Pancreas (tissue), 10 donors: ENCODE results near the gene ADAM11. TPM values are rescaled to one million over a fixed set of nuclear protein-coding genes. Genes with fewer than 3 reads are reported as not detected.

Experiments used
- ATAC-seq, 4 donors: fragments of 200-7000 bp; cut with Tn5 transposase; one replicate each; pipeline versions ENCODE4 v1.8.0 to v1.9.1; 2020; ENCODE audit warnings: mild to moderate bottlenecking in 4 of 4, moderate library complexity in 4 of 4
- DNase-seq, 6 donors: peaks; one replicate each; pipeline ENCODE4 v3.0.0-alpha.2; 2020
- FAIRE-seq: peaks from 2 replicates; lab custom pipeline; 2012; peaks lifted over from hg19 to GRCh38; lab: Jason Lieb, UNC
- H3K27ac ChIP-seq, 4 donors: fragments of 200-600 bp; sonication (generic); 1 replicate in 3 of 4; 2 replicates in 1 of 4; pipeline versions ENCODE4 v1.5.0 to v1.8.0; 2020
- H3K27me3 ChIP-seq, 4 donors: fragments of 200-600 bp; one replicate each; pipeline ENCODE4 v1.8.0; 2021
- H3K36me3 ChIP-seq, 3 donors: fragments of 200-600 bp; sonication (generic) in 1 of 3; one replicate each; pipeline versions ENCODE4 v1.5.0 to v1.8.0; 2020 to 2021
- H3K4me1 ChIP-seq, 3 donors: fragments of 200-600 bp; one replicate each; pipeline ENCODE4 v1.8.0; 2021
- H3K4me3 ChIP-seq, 4 donors: fragments of 200-600 bp; sonication (generic) in 2 of 4; one replicate each; pipeline versions ENCODE4 v1.5.0 to v1.8.0; 2020 to 2021
- H3K9me3 ChIP-seq, 4 donors: fragments of 200-600 bp; one replicate each; pipeline ENCODE4 v1.8.0; 2021
- WGBS, 2 donors: extraction: QIAGEN DNeasy Blood & Tissue Kit; methylation state at CpG; one replicate each; pipeline ENCODE4 v1.1.7; 2013; 5-methylcytosine and 5-hydroxymethylcytosine counted together
- intact Hi-C, 3 donors: fragments of 100-400 bp; cut with DNase I; formaldehyde crosslinking; loops; one replicate each; pipeline versions ENCODE4 v1.11.1 to v1.14.2; 2022
- polyA plus RNA-seq, 2 donors: library from polyadenylated mRNA; stranded (reverse); fragments of 200-250 nt; gene quantifications; one replicate each; pipeline ENCODE4 v1.2.3, GENCODE V29; 2013
- total RNA-seq, 6 donors: library from RNA; stranded (reverse); fragmentation: NEBNext Ultra II Directional in 4 of 6; extraction: Animal tissue kit (Norgen Biotek cat#: 25700) in 4 of 6; gene quantifications; one replicate each; pipeline versions ENCODE4 v1.2.1 to v1.2.4, GENCODE V29; 2021 to 2023
- TF ChIP-seq, protein P1 (sequence below), 4 donors: fragments of 200-600 bp; sonication (generic) in 3 of 4; IDR thresholded peaks; one replicate each; pipeline versions ENCODE4 v1.5.0 to v1.8.0; 2021; ENCODE audit warnings: antibody characterized with exemption in 4 of 4
- donor health status: healthy with polysubstance abuse.
- donor health status: DM: no; HTN: no; CAD: no; lungs with moderate emphysema.
- donor health status: DM: no; HTN: no; CAD: no.
- donor health status: control.
- donor health status: control.
- donor health status: Bipolar disorder and iron deficiency.
- donor health status: DM: yes; HTN: yes; CAD: no.
- donor health status: DM: no; HTN: no; CAD: no.
- donor health status: DM: no; HTN: no; CAD: no.
- donor health status: DM: yes; HTN: yes; CAD: no.

ADAM11 gene
- total and polyA plus RNA-seq, 8 donors = 0.03 to 0.40 (median 0.18) TPM

DNA sequence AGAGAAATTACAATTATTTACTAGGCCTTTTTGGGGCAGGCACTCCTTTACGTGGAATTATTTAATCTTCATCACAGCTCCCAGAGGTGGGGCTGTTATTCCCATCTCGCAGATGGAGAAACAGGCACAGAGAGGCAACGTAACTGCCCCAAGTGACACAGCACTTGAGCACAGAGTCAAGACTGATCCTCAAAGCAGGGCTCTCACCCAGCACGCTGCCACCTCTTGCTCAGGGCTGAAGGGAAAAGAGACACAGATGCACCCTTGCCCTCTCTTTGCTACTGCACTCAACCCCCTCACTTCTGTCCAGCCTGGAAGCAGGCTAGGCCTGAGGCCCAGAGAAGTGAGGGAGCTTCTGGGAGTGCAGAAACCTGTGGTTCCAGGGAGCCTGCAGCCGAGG lies 4.4 kb downstream of the ADAM11 start:
- no peaks in the 10 kb centered on the region for H3K9me3 ChIP-seq
- H3K4me3 ChIP-seq = no peak overlapping the region
- H3K27me3 ChIP-seq = peaks cover 0 to 8% (median 0%) of the 10 kb centered on the region in 4 donors
- H3K27ac ChIP-seq = no peak overlapping the region
- no peaks in the 10 kb centered on the region for H3K4me1 ChIP-seq
- 69 to 72% methylated on average over 5 of the region's 5 CpGs for WGBS, 2 donors
- intact Hi-C loops = no loop called here
- no peaks in the 10 kb centered on the region for H3K36me3 ChIP-seq
- no peak for FAIRE-seq
- ATAC-seq = no peak
- TF ChIP-seq, protein P1, sequence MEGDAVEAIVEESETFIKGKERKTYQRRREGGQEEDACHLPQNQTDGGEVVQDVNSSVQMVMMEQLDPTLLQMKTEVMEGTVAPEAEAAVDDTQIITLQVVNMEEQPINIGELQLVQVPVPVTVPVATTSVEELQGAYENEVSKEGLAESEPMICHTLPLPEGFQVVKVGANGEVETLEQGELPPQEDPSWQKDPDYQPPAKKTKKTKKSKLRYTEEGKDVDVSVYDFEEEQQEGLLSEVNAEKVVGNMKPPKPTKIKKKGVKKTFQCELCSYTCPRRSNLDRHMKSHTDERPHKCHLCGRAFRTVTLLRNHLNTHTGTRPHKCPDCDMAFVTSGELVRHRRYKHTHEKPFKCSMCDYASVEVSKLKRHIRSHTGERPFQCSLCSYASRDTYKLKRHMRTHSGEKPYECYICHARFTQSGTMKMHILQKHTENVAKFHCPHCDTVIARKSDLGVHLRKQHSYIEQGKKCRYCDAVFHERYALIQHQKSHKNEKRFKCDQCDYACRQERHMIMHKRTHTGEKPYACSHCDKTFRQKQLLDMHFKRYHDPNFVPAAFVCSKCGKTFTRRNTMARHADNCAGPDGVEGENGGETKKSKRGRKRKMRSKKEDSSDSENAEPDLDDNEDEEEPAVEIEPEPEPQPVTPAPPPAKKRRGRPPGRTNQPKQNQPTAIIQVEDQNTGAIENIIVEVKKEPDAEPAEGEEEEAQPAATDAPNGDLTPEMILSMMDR (IDR thresholded peaks at IDR 0.05) = no peak
- no peak for DNase-seq

DNA sequence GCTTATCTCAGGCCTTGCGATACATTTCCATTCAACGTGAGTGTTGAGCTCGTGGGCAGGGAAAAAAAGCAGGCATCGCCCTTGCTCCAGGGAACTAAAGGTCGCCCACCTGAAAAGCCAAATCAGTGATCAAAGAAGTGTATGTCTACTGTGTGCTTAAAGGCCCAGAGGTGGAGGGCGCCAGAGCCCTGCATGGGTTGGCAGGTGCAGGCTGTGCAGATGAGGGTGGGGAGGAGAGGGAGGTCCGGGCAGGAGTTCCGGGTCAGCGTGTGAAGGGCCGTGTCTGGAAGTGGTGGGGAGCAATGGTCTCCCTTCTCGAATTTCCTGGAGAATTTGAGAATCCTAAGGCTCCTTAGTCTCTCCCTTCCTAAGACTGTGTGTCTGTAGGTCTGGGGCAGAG lies 7.2 kb downstream of the ADAM11 start:
- ATAC-seq = no peak
- Histone ChIP-seq H3K4me3 (no peak overlapping the region), H3K27me3 (no peaks in the 10 kb centered on the region), H3K36me3 (no peaks in the 10 kb centered on the region), H3K27ac (no peak overlapping the region), H3K4me1 (no peaks in the 10 kb centered on the region), H3K9me3 (no peaks in the 10 kb centered on the region)
- no peak for DNase-seq
- TF ChIP-seq, protein P1 (IDR thresholded peaks at IDR 0.05) = no peak
- 43% methylated on average over 11 of the region's 11 CpGs for WGBS, 2 donors
- intact Hi-C loops = no loop called here
- no peak for FAIRE-seq

DNA sequence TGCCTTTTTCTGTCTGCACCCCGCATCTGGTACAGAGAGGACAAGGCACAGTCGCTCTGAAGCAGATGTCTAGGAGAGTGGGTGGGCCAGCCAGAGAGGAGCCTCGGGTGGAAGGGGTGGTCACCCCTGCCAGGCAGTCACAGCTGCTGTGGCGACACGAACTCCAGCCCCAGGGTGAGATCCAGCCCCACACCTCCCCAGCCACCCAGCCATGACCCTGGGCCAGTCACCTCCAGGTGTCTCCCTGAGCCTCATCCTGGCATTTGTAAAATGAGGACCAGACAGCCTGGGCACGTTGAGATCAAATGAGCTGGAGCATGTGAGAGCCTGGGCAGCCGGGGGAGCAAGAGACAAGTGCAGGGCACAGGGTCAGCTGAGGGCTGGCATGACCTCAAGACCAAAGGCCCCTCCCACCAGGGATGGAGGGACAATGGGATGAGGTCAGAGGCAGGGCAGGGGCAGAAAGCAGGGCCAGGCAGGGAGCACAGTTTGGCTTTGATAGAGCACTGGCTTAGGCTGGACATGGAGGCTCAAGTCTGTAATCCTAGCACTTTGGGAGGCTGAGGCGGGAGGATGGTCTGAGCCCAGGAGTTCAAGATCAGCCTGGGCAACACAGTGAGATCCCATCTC lies 7.7 kb downstream of the ADAM11 start:
- Histone ChIP-seq H3K9me3 (no peaks in the 10 kb centered on the region), H3K27me3 (no peaks in the 10 kb centered on the region), H3K27ac (no peak overlapping the region), H3K4me3 (no peak overlapping the region), H3K4me1 (no peaks in the 10 kb centered on the region), H3K36me3 (no peaks in the 10 kb centered on the region)
- ATAC-seq = no peak
- intact Hi-C loops = no loop called here
- TF ChIP-seq, protein P1 (IDR thresholded peaks at IDR 0.05) = no peak
- no peak for FAIRE-seq
- WGBS, 2 donors = 35 to 44% methylated on average over 8 of the region's 8 CpGs
- DNase-seq = peak in 1 of 6 donors; percentile 36

DNA sequence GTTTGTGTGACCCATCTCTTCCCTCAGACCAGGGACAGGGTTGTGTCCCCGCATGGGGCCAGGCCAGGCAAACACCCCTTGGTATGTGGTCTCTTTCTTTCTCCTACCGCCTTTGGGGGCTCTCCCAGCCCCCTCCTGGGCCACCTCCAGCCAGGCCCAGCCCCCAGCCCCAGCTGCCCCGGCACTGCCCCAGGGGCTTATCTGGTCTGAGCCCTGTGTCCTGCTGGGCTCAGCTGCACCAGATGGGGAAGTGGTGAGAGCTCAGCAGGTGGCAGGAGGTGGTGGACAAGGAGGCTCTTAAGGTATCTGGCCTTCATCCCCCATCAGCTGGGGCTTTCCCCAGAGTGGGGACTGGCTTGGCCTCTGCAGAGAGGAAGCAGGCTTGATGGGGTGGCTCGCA lies 8.7 kb downstream of the ADAM11 start:
- FAIRE-seq (no peak), ATAC-seq (no peak), DNase-seq (peak in 1 of 6 donors; percentile 42)
- intact Hi-C loops = no loop called here
- Histone ChIP-seq H3K27ac (no peak overlapping the region), H3K4me1 (no peaks in the 10 kb centered on the region), H3K9me3 (no peaks in the 10 kb centered on the region), H3K27me3 (no peaks in the 10 kb centered on the region), H3K4me3 (no peak overlapping the region), H3K36me3 (no peaks in the 10 kb centered on the region)
- WGBS, 2 donors = 46 to 47% methylated on average over 4 of the region's 4 CpGs
- TF ChIP-seq, protein P1 (IDR thresholded peaks at IDR 0.05) = no peak

DNA sequence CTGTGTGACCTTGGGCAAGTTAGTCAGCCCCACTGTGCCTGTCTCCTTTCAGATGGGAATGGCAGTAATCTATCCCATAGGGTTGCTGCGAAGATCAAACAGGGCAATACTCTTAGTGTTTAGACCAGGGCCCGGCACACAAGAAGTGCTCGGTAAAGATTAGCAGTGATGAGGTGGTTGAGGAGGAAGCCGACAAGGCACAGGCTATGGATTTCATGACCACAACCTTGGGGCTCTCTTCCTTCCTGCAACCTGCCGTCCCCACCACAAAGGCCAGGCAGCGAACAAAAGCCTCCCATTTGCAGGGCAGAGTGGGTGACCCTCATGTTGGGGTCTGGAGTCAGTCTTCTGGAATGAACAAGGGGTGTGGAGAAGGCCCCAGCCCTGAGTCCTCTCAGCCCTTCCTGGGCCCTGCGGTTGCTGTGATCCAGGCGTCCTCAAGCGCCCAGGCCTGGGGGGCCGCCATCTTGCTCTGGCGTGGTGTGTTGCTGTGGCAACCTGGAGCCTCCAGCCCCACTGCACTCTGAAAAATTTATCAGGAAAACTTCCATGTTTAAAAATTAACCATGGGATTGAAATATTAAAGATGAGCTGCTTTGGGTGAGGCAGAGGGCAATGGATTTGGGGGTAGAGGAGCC lies 9.8 kb downstream of the ADAM11 start:
- 77 to 78% methylated on average over 11 of the region's 11 CpGs for WGBS, 2 donors
- FAIRE-seq (no peak), ATAC-seq (no peak), DNase-seq (no peak)
- Histone ChIP-seq H3K27ac (no peak overlapping the region), H3K9me3 (no peaks in the 10 kb centered on the region), H3K4me3 (no peak overlapping the region), H3K36me3 (no peaks in the 10 kb centered on the region), H3K4me1 (no peaks in the 10 kb centered on the region), H3K27me3 (no peaks in the 10 kb centered on the region)
- TF ChIP-seq, protein P1 (IDR thresholded peaks at IDR 0.05) = no peak
- intact Hi-C loops = no loop called here
